Uterus (tissue), 4 donors: Measurements from ENCODE around the gene SORL1. TPM values are rescaled to one million over a fixed set of nuclear protein-coding genes. Genes with fewer than 3 reads are reported as not detected.
"Not testable (repeated sequence)": the region's sequence is repeated elsewhere in the genome, so short reads cannot be mapped to it uniquely, and the experiment has no call there.

ENCODE experiments used
- DNase-seq, 2 donors: peaks; one replicate each; pipeline ENCODE4 v3.0.0-alpha.2; 2019 to 2020
- H3K27ac ChIP-seq, 2 donors: fragments of 200-600 bp; sonication (generic); 1 replicate in 1 of 2; 2 replicates in 1 of 2; pipeline ENCODE4 v1.5.1; 2016 to 2018
- H3K27me3 ChIP-seq, 2 donors: fragments of 200-600 bp; sonication (generic); one replicate each; pipeline ENCODE4 v1.5.1; 2018 to 2019; ENCODE audit warnings: control low read depth in 1 of 2
- H3K36me3 ChIP-seq, 2 donors: fragments of 200-600 bp; sonication (generic); one replicate each; pipeline ENCODE4 v1.5.1; 2019; ENCODE audit warnings: control low read depth in 1 of 2
- H3K4me1 ChIP-seq, 2 donors: fragments of 200-600 bp; sonication (generic); one replicate each; pipeline ENCODE4 v1.5.1; 2018 to 2019; ENCODE audit warnings: control low read depth in 1 of 2
- H3K4me3 ChIP-seq, 2 donors: fragments of 200-600 bp; sonication (generic); 1 replicate in 1 of 2; 2 replicates in 1 of 2; pipeline ENCODE4 v1.5.1; 2018 to 2019; ENCODE audit warnings: mild to moderate bottlenecking in 1 of 2
- H3K9me3 ChIP-seq, 2 donors: fragments of 200-600 bp; sonication (generic); one replicate each; pipeline ENCODE4 v1.5.1; 2019; ENCODE audit warnings: control low read depth in 1 of 2
- POLR2A ChIP-seq, 2 donors: fragments of 450-650 bp; IDR thresholded peaks; one replicate each; pipeline ENCODE4 v1.6.1; 2016; ENCODE audit warnings: antibody characterized with exemption in 2 of 2, mild to moderate bottlenecking in 1 of 2, moderate library complexity in 1 of 2
- intact Hi-C: fragments of 100-400 bp; cut with DNase I; formaldehyde crosslinking; loops from one replicate; pipeline ENCODE4 v1.15.1; 2023; ENCODE audit warnings: low total_unique reads
- total RNA-seq, 4 donors: library from RNA; depleted of rRNA in 3 of 4; stranded (reverse); fragments of >200 nt in 3 of 4; gene quantifications; one replicate each; pipeline versions ENCODE4 v1.1.0 to v1.2.4, GENCODE V29; 2014 to 2023
- TF ChIP-seq, protein P1 (sequence below), 4 experiments: fragments of 200-600 bp in 2 of 4; fragments of 450-650 bp in 2 of 4; sonication (generic) in 2 of 4; IDR thresholded peaks; one replicate each; pipeline ENCODE4 v1.5.1; 2016 to 2019; ENCODE audit warnings: antibody characterized with exemption in 4 of 4, mild to moderate bottlenecking in 2 of 4, moderate library complexity in 1 of 4
- donor health status: DM: yes; HTN: yes; CAD: no.

Gene SORL1, protein sequence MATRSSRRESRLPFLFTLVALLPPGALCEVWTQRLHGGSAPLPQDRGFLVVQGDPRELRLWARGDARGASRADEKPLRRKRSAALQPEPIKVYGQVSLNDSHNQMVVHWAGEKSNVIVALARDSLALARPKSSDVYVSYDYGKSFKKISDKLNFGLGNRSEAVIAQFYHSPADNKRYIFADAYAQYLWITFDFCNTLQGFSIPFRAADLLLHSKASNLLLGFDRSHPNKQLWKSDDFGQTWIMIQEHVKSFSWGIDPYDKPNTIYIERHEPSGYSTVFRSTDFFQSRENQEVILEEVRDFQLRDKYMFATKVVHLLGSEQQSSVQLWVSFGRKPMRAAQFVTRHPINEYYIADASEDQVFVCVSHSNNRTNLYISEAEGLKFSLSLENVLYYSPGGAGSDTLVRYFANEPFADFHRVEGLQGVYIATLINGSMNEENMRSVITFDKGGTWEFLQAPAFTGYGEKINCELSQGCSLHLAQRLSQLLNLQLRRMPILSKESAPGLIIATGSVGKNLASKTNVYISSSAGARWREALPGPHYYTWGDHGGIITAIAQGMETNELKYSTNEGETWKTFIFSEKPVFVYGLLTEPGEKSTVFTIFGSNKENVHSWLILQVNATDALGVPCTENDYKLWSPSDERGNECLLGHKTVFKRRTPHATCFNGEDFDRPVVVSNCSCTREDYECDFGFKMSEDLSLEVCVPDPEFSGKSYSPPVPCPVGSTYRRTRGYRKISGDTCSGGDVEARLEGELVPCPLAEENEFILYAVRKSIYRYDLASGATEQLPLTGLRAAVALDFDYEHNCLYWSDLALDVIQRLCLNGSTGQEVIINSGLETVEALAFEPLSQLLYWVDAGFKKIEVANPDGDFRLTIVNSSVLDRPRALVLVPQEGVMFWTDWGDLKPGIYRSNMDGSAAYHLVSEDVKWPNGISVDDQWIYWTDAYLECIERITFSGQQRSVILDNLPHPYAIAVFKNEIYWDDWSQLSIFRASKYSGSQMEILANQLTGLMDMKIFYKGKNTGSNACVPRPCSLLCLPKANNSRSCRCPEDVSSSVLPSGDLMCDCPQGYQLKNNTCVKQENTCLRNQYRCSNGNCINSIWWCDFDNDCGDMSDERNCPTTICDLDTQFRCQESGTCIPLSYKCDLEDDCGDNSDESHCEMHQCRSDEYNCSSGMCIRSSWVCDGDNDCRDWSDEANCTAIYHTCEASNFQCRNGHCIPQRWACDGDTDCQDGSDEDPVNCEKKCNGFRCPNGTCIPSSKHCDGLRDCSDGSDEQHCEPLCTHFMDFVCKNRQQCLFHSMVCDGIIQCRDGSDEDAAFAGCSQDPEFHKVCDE (N-terminal part only)
- total RNA-seq = 10 to 100 TPM in 3 of 4 donors, 1 to 10 TPM in 1; 7.6 to 42.6 (median 17.2) TPM

DNA sequence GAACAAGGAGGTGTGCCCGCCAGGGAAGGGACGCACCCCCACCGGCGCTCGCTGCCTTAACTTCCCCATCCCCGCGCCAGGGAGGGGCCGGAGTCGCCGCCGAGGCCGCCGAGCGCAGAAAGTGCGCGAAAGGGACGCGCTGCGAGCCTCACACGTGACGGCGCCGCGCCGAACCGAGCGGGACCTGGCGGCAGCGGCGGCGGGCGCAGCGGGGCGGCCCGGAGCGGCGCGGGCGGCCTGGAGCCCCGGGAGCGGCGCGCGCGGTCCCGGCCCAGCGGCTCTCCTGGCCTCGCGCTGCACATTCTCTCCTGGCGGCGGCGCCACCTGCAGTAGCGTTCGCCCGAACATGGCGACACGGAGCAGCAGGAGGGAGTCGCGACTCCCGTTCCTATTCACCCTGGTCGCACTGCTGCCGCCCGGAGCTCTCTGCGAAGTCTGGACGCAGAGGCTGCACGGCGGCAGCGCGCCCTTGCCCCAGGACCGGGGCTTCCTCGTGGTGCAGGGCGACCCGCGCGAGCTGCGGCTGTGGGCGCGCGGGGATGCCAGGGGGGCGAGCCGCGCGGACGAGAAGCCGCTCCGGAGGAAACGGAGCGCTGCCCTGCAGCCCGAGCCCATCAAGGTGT, at the start of gene SORL1:
TSS of gene SORL1 (plus strand) at position 329 of the 623 bp plus-strand sequence. CDS start at position 347, 18 bp downstream.
- Histone ChIP-seq H3K9me3 (no peaks in the 10 kb centered on the region), H3K36me3 (no peaks in the 10 kb centered on the region), H3K4me1 (no peaks in the 10 kb centered on the region), H3K27me3 (no peaks in the 10 kb centered on the region), H3K27ac (peak within 1 kb of the TSS in 1 of 2 donors; percentile 4), H3K4me3 (peak within 1 kb of the TSS; percentile 23 to 80)
- DNase-seq = peak; percentile 57 to 81
- no peak for TF ChIP-seq POLR2A (IDR thresholded peaks at IDR 0.05)
- TF ChIP-seq, protein P1, sequence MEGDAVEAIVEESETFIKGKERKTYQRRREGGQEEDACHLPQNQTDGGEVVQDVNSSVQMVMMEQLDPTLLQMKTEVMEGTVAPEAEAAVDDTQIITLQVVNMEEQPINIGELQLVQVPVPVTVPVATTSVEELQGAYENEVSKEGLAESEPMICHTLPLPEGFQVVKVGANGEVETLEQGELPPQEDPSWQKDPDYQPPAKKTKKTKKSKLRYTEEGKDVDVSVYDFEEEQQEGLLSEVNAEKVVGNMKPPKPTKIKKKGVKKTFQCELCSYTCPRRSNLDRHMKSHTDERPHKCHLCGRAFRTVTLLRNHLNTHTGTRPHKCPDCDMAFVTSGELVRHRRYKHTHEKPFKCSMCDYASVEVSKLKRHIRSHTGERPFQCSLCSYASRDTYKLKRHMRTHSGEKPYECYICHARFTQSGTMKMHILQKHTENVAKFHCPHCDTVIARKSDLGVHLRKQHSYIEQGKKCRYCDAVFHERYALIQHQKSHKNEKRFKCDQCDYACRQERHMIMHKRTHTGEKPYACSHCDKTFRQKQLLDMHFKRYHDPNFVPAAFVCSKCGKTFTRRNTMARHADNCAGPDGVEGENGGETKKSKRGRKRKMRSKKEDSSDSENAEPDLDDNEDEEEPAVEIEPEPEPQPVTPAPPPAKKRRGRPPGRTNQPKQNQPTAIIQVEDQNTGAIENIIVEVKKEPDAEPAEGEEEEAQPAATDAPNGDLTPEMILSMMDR (IDR thresholded peaks at IDR 0.05) = peak; percentile 35 to 86 (median 62)
- intact Hi-C loops = no loop called here

DNA sequence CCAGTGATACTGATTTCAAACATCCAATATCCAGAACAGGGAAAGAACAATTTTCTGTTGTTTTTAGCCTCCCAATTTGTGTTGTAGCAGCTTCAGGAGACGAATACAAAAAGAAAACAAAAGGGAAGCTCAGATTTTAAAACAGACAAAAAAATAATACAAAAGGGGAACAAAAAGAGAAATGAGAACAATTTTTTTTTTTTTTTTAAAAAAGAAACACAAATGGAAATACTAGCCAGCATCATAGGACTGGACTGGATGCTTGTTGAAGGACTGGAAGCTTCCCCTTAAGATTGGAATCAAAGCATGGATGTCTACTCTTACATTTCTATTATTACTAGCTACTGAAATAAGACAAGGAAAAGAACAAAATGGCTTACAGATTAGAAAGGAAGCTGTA, 46.5 kb upstream of the SORL1 start:
- no peaks in the 10 kb centered on the region for H3K9me3 ChIP-seq
- H3K36me3 ChIP-seq = no peaks in the 10 kb centered on the region
- H3K4me1 ChIP-seq = no peaks in the 10 kb centered on the region
- H3K4me3 ChIP-seq = no peak overlapping the region
- intact Hi-C loops = no loop called here
- no peak for DNase-seq
- TF ChIP-seq, protein P1 (IDR thresholded peaks at IDR 0.05) = no peak
- no peak for TF ChIP-seq POLR2A (IDR thresholded peaks at IDR 0.05)
- peaks cover 0 to 4% of the 10 kb centered on the region in 2 donors for H3K27me3 ChIP-seq
- H3K27ac ChIP-seq = no peak overlapping the region

DNA sequence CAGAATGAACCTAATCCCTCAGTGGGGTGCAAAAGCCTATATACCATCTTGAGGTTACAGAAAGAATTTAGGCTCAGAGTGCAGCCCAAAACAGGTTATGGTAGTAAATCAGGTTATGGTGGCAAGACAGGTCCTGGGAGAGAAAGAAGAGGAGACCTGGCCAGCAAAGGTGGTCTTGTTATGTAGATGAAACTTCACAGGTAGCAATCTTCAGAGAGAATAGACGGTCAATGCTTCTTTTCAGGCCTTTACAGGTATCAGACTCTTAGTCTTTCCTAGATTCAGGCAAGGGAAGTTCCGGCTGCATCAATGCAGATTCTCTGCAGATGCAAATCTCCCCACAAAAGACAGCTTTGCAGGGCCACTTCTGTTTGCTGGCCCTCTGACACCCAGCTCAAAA, 45.8 kb upstream of the SORL1 start:
- Histone ChIP-seq H3K4me1 (no peaks in the 10 kb centered on the region), H3K27me3 (peaks cover 0 to 4% of the 10 kb centered on the region in 2 donors), H3K4me3 (no peak overlapping the region), H3K36me3 (no peaks in the 10 kb centered on the region), H3K27ac (no peak overlapping the region), H3K9me3 (no peaks in the 10 kb centered on the region)
- intact Hi-C loops = no loop called here
- TF ChIP-seq, protein P1 (IDR thresholded peaks at IDR 0.05) = no peak
- TF ChIP-seq POLR2A (IDR thresholded peaks at IDR 0.05) = no peak
- no peak for DNase-seq

DNA sequence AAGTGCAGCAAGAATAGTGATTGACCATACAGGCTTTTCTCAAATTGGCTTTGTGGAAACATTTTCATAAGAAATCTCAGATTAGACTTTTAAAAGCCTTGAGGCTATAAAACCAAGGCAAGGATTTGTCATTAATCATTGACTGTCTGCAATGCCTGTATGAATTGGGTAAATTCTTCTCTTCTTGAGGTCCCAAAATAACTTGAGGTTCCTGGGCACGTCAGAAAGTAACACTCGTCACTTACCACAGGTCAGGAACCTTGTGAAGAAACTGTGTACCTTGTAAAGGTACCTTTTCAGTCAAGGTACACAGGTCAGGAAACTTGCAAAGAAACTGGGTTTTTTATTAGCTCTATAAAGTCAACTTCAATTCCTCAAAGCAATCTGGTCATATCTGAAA, 43.3 kb upstream of the SORL1 start:
- Histone ChIP-seq H3K9me3 (no peaks in the 10 kb centered on the region), H3K4me3 (no peak overlapping the region), H3K36me3 (no peaks in the 10 kb centered on the region), H3K27ac (no peak overlapping the region), H3K4me1 (no peaks in the 10 kb centered on the region), H3K27me3 (no peaks in the 10 kb centered on the region)
- DNase-seq = no peak
- intact Hi-C loops = no loop called here
- TF ChIP-seq POLR2A (IDR thresholded peaks at IDR 0.05) = no peak
- TF ChIP-seq, protein P1 (IDR thresholded peaks at IDR 0.05) = no peak

DNA sequence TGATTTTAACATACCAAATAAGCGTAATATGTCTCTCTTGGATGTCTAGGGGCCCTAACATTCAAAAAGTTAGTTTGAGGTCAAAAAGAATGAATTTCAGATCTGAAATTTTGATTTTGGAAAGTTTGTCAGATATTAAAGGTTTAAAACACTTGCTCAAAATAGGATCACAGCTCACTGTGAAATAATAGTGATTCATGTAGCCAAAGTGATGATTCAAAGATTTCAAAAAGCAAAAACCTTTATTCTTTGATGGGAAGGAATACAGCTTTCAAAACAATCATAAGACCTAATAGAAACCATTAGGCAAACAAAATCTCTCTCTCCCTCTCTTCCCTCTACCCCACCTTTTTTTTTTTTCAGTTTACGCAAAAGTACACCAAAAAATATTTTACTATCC, 42.1 kb upstream of the SORL1 start:
- H3K27ac ChIP-seq, DNase-seq, H3K4me1 ChIP-seq, H3K9me3 ChIP-seq, H3K36me3 ChIP-seq, H3K27me3 ChIP-seq, intact Hi-C loops, H3K4me3 ChIP-seq: not testable (repeated sequence)

DNA sequence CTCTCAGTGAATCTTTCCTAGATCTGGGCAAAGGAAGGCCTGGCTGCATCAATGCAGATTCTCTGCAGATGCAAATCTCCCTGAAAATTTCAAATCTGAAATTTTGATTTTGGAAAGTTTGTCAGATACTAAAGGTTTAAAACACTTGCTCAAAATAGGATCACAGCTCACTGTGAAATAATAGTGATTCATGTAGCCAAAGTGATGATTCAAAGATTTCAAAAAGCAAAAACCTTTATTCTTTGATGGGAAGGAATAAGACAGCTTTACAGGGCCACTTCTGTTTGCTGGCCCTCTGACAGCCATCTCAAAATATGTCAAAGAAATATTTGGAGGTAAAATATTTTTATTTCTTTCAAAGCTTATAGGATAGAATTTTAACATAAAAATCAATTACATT, 40.8 kb upstream of the SORL1 start:
- H3K27me3 ChIP-seq, DNase-seq, H3K9me3 ChIP-seq, H3K4me3 ChIP-seq, H3K4me1 ChIP-seq, intact Hi-C loops, H3K36me3 ChIP-seq, H3K27ac ChIP-seq: not testable (repeated sequence)
